Measurements from ENCODE around the gene PPARGC1A.

GRCh38 chr4:23929248-23929647, 39.4 kb upstream of the PPARGC1A start:
- no peak for TF ChIP-seq CTCF (IDR thresholded peaks at IDR 0.05)
- TF ChIP-seq TCF7 (CRISPR knock-in tag; IDR thresholded peaks at IDR 0.05; ENCODE audit: low read depth) = no peak
- TF ChIP-seq TEAD4 (CRISPR knock-in tag; IDR thresholded peaks at IDR 0.05) = no peak
- no peak for TF ChIP-seq SP1 (CRISPR knock-in tag; conservative IDR thresholded peaks at IDR 0.05)
- TF ChIP-seq USF2 (CRISPR knock-in tag; IDR thresholded peaks at IDR 0.05) = no peak
- TF ChIP-seq ZBTB43 (CRISPR knock-in tag; IDR thresholded peaks at IDR 0.05) = no peak
- TF ChIP-seq ZNF219 (CRISPR knock-in tag; IDR thresholded peaks at IDR 0.05; ENCODE audit: borderline replicate concordance) = no peak
- TF ChIP-seq RELA (CRISPR knock-in tag; IDR thresholded peaks at IDR 0.05; ENCODE audit: borderline replicate concordance) = no peak
